H1 (cell line): ENCODE measurements around the gene WDR53. TPM values are rescaled to one million over a fixed set of nuclear protein-coding genes. Genes with fewer than 3 reads are reported as not detected.

ENCODE experiments used
- CTCF ChIA-PET: fragments of 300-600 bp; sonication (Branson Sonifier 250); formaldehyde crosslinking; loops from one replicate; lab custom pipeline; 2021; ENCODE audit not compliant: partially characterized antibody; lab: Charles Lee
- POLR2A ChIA-PET: fragments of 300-600 bp; sonication (Branson Sonifier 250); formaldehyde crosslinking; loops from one replicate; lab custom pipeline; 2021; ENCODE audit warnings: inconsistent platforms; ENCODE audit not compliant: partially characterized antibody; lab: Charles Lee
- DNase-seq, 2 experiments: peaks; one replicate each; pipeline versions ENCODE4 v3.0.0 to v3.0.0-alpha.2; 2010 to 2022; ENCODE audit warnings: low spot score in 2 of 2, low read depth in 1 of 2, mixed read lengths in 1 of 2
- FAIRE-seq: peaks from 2 replicates; lab custom pipeline; 2011; peaks lifted over from hg19 to GRCh38; lab: Jason Lieb, UNC
- H2AFZ ChIP-seq: 2 replicates; pipeline ENCODE4 v1.8.1; 2012; ENCODE audit warnings: low read length, inconsistent platforms
- H2AK5ac ChIP-seq: 2 replicates; pipeline ENCODE4 v1.6.1; 2013; ENCODE audit warnings: low read depth, low read length
- H2BK120ac ChIP-seq: replicated peaks from 2 replicates; pipeline ENCODE3; 2013; ENCODE audit warnings: low read depth, low read length, inconsistent platforms
- H2BK12ac ChIP-seq: 2 replicates; pipeline ENCODE4 v1.6.1; 2013; ENCODE audit warnings: low read depth, low read length
- H2BK15ac ChIP-seq: 2 replicates; pipeline ENCODE4 v1.6.1; 2013; ENCODE audit warnings: low read length
- H2BK20ac ChIP-seq: 2 replicates; pipeline ENCODE4 v1.6.1; 2013; ENCODE audit warnings: low read length
- H2BK5ac ChIP-seq: 2 replicates; pipeline ENCODE4 v1.6.1; 2013; ENCODE audit warnings: low read depth, low read length
- H3K14ac ChIP-seq: 2 replicates; pipeline ENCODE4 v1.6.1; 2013; ENCODE audit warnings: inconsistent platforms; ENCODE audit not compliant: insufficient read length
- H3K18ac ChIP-seq: 2 replicates; pipeline ENCODE4 v1.6.1; 2013; ENCODE audit warnings: low read length; ENCODE audit errors: extremely low read depth
- H3K23ac ChIP-seq: 2 replicates; pipeline ENCODE4 v1.6.1; 2013; ENCODE audit warnings: inconsistent platforms; ENCODE audit not compliant: insufficient read length
- H3K23me2 ChIP-seq: 2 replicates; pipeline ENCODE4 v1.6.1; 2013; ENCODE audit warnings: low read depth, low read length
- H3K27ac ChIP-seq: 2 replicates; pipeline ENCODE4 v1.6.1; 2011; ENCODE audit warnings: low read depth, low read length, inconsistent platforms
- H3K27me3 ChIP-seq, 4 experiments: replicated peaks in 1 of 4; 1 replicate in 1 of 4; 2 replicates in 3 of 4; pipeline versions ENCODE4 v1.6.1 to v1.8.1; 2011 to 2013; ENCODE audit warnings: low read length in 3 of 4, mild to moderate bottlenecking in 3 of 4, inconsistent platforms in 2 of 4, mixed read lengths in 2 of 4, moderate library complexity in 1 of 4; ENCODE audit not compliant: control insufficient read depth in 3 of 4, insufficient read depth in 3 of 4; ENCODE audit errors: extremely low read depth in 1 of 4
- H3K36me3 ChIP-seq, 4 experiments: 2 replicates each; pipeline versions ENCODE4 v1.6.1 to v1.8.1; 2011 to 2013; ENCODE audit warnings: mild to moderate bottlenecking in 4 of 4, low read length in 3 of 4, moderate library complexity in 2 of 4, control low read depth in 1 of 4, inconsistent platforms in 1 of 4; ENCODE audit not compliant: insufficient read depth in 4 of 4, control insufficient read depth in 2 of 4
- H3K4ac ChIP-seq: replicated peaks from 2 replicates; pipeline ENCODE3; 2013; ENCODE audit warnings: low read length, low read depth, mixed read lengths, inconsistent platforms; ENCODE audit not compliant: insufficient read length
- H3K4me1 ChIP-seq, 4 experiments: replicated peaks in 1 of 4; 1 replicate in 1 of 4; 2 replicates in 3 of 4; pipeline versions ENCODE4 v1.6.1 to v1.8.1; 2011 to 2013; ENCODE audit warnings: low read length in 3 of 4, inconsistent platforms in 2 of 4, mixed read lengths in 1 of 4; ENCODE audit not compliant: insufficient read depth in 4 of 4, control insufficient read depth in 3 of 4
- H3K4me2 ChIP-seq, 2 experiments: 2 replicates each; pipeline versions ENCODE4 v1.6.1 to v1.8.1; 2011 to 2013; ENCODE audit warnings: low read depth in 2 of 2, low read length in 2 of 2, control low read depth in 1 of 2, inconsistent platforms in 1 of 2, mild to moderate bottlenecking in 1 of 2; ENCODE audit not compliant: insufficient read depth in 1 of 2
- H3K4me3 ChIP-seq, 4 experiments: fragments of 200-600, 300-600 bp in 1 of 4; sonication (generic), shearing (Covaris generic), sonication (Bioruptor Twin) in 1 of 4; 2 replicates each; pipeline versions ENCODE4 v1.5.1 to v1.8.1; 2011 to 2016; ENCODE audit warnings: low read length in 4 of 4, low read depth in 3 of 4, control low read depth in 2 of 4, inconsistent platforms in 2 of 4, mild to moderate bottlenecking in 2 of 4, mixed read lengths in 1 of 4, moderate library complexity in 1 of 4; ENCODE audit not compliant: insufficient read depth in 2 of 4; ENCODE audit errors: extremely low read depth in 1 of 4
- H3K56ac ChIP-seq: replicated peaks from 2 replicates; pipeline ENCODE3; 2013; ENCODE audit warnings: low read depth, mild to moderate bottlenecking, mixed read lengths, low read length, inconsistent platforms; ENCODE audit not compliant: insufficient read length
- H3K79me1 ChIP-seq: 2 replicates; pipeline ENCODE4 v1.6.1; 2013; ENCODE audit warnings: low read depth, low read length, control low read depth
- H3K79me2 ChIP-seq, 2 experiments: 2 replicates each; pipeline versions ENCODE4 v1.6.1 to v1.8.1; 2012 to 2013; ENCODE audit warnings: low read length in 2 of 2, mild to moderate bottlenecking in 2 of 2, inconsistent platforms in 1 of 2; ENCODE audit not compliant: insufficient read depth in 2 of 2, control insufficient read depth in 1 of 2
- H3K9ac ChIP-seq, 4 experiments: replicated peaks in 1 of 4; 1 replicate in 1 of 4; 2 replicates in 3 of 4; pipeline versions ENCODE4 v1.6.1 to v1.8.1; 2011 to 2013; ENCODE audit warnings: low read depth in 3 of 4, low read length in 3 of 4, control low read depth in 2 of 4, mild to moderate bottlenecking in 2 of 4, moderate library complexity in 2 of 4, inconsistent platforms in 1 of 4; ENCODE audit errors: extremely low read depth in 1 of 4
- H3K9me3 ChIP-seq, 2 experiments: 2 replicates each; pipeline versions ENCODE4 v1.6.1 to v1.8.1; 2012 to 2013; ENCODE audit warnings: mild to moderate bottlenecking in 2 of 2, moderate library complexity in 2 of 2, control low read depth in 1 of 2, inconsistent platforms in 1 of 2, low read depth in 1 of 2, low read length in 1 of 2, mixed read lengths in 1 of 2; ENCODE audit not compliant: insufficient read depth in 2 of 2
- H4K20me1 ChIP-seq, 2 experiments: replicated peaks in 1 of 2; 2 replicates each; pipeline versions ENCODE3 to v1.8.1; 2011 to 2013; ENCODE audit warnings: inconsistent platforms in 2 of 2, low read length in 2 of 2, mild to moderate bottlenecking in 1 of 2; ENCODE audit not compliant: insufficient read depth in 2 of 2, control insufficient read depth in 1 of 2
- H4K5ac ChIP-seq: 2 replicates; pipeline ENCODE4 v1.6.1; 2013; ENCODE audit warnings: low read length, low read depth, mixed read lengths, inconsistent platforms; ENCODE audit not compliant: insufficient read length
- H4K8ac ChIP-seq: 2 replicates; pipeline ENCODE4 v1.8.0; 2013; ENCODE audit warnings: mild to moderate bottlenecking, moderate library complexity, low read length, inconsistent platforms; ENCODE audit not compliant: insufficient read depth; ENCODE audit errors: extremely low read depth
- H4K91ac ChIP-seq: replicated peaks from 2 replicates; pipeline ENCODE3; 2013; ENCODE audit warnings: low read length, mixed read lengths, inconsistent platforms; ENCODE audit not compliant: insufficient read length
- ASH2L ChIP-seq: fragments of 200-600, 300-600 bp; sonication (generic); IDR thresholded peaks from one replicate; pipeline ENCODE4 v1.7.1; 2017; ENCODE audit warnings: low read length
- BCL11A ChIP-seq, 2 experiments: IDR thresholded peaks; one replicate each; pipeline ENCODE4 v1.6.1; 2011; ENCODE audit warnings: low read depth in 2 of 2, low read length in 2 of 2, mild to moderate bottlenecking in 2 of 2
- BRCA1 ChIP-seq: IDR thresholded peaks from 2 replicates; pipeline ENCODE4 v1.6.1; 2012; ENCODE audit warnings: low read depth, low read length, improper control_type of control experiment
- CBX8 ChIP-seq: fragments of 300-800, 300-1000 bp; sonication (generic); IDR thresholded peaks from 2 replicates; pipeline ENCODE4 v1.7.1; 2016; ENCODE audit warnings: low read depth, low read length, borderline replicate concordance
- CHD2 ChIP-seq: IDR thresholded peaks from 2 replicates; pipeline ENCODE4 v1.6.1; 2012; ENCODE audit warnings: low read length, improper control_type of control experiment
- EGR1 ChIP-seq: IDR thresholded peaks from 2 replicates; pipeline ENCODE4 v1.6.1; 2011; ENCODE audit warnings: low read depth, low read length, borderline replicate concordance
- GABPA ChIP-seq: IDR thresholded peaks from 2 replicates; pipeline ENCODE4 v1.6.1; 2011; ENCODE audit warnings: mild to moderate bottlenecking, low read length, moderate library complexity, borderline replicate concordance; ENCODE audit not compliant: insufficient read depth
- JUND ChIP-seq: IDR thresholded peaks from 2 replicates; pipeline ENCODE4 v1.6.1; 2011; ENCODE audit warnings: mild to moderate bottlenecking, improper control_type of control experiment, low read length
- POLR2A ChIP-seq, 2 experiments: IDR thresholded peaks; 1 replicate in 1 of 2; 2 replicates in 1 of 2; pipeline ENCODE4 v1.6.1; 2011; ENCODE audit warnings: low read depth in 2 of 2, low read length in 2 of 2, mild to moderate bottlenecking in 2 of 2; ENCODE audit errors: control extremely low read depth in 1 of 2
- POU5F1 ChIP-seq: IDR thresholded peaks from 2 replicates; pipeline ENCODE4 v1.6.1; 2011; ENCODE audit warnings: low read depth, mild to moderate bottlenecking, low read length, moderate library complexity
- SAP30 ChIP-seq: fragments of 300-600 bp; sonication (generic); IDR thresholded peaks from 2 replicates; pipeline ENCODE4 v1.7.1; 2012; ENCODE audit warnings: low read length, moderate library complexity, mild to moderate bottlenecking, inconsistent platforms; ENCODE audit not compliant: insufficient read depth, insufficient replicate concordance
- TCF12 ChIP-seq: IDR thresholded peaks from 2 replicates; pipeline ENCODE4 v1.6.1; 2011; ENCODE audit warnings: low read depth, mild to moderate bottlenecking, low read length
- TEAD4 ChIP-seq: IDR thresholded peaks from 2 replicates; pipeline ENCODE4 v1.6.1; 2012; ENCODE audit warnings: low read depth, low read length, inconsistent platforms, mixed read lengths
- WGBS, 2 experiments: shearing (Covaris generic) in 1 of 2; methylation state at CpG; one replicate each; pipeline versions ENCODE4 v1.1.6 to v1.1.7; 2013 to 2015; ENCODE audit warnings: low lambda C conversion rate in 2 of 2, mixed read lengths in 2 of 2, inconsistent platforms in 1 of 2, low coverage in 1 of 2, missing lambda C conversion rate in 1 of 2; ENCODE audit not compliant: insufficient replicate concordance in 2 of 2, insufficient coverage in 1 of 2, insufficient read length in 1 of 2; ENCODE audit errors: extremely low coverage in 1 of 2, missing lambda C conversion rate in 1 of 2; 5-methylcytosine and 5-hydroxymethylcytosine counted together
- polyA plus RNA-seq, 7 experiments: library from polyadenylated mRNA; depleted of rRNA in 3 of 7; stranded (reverse) in 5 of 7; unstranded in 2 of 7; fragments of >200 nt in 5 of 7; fragments of 200-250 nt in 2 of 7; gene quantifications; 1 replicate in 5 of 7; 2 replicates in 1 of 7; 4 replicates in 1 of 7; pipeline versions ENCODE4 v1.2.1 to v1.2.3, GENCODE V29; 2011 to 2013; ENCODE audit warnings: missing spikeins in 2 of 7, mixed read lengths in 2 of 7
- total RNA-seq: library from RNA; stranded (reverse); fragmentation: NEBNext Ultra II Directional; extraction: Animal tissue kit (Norgen Biotek cat#: 25700); gene quantifications from 2 replicates; pipeline ENCODE4 v1.2.1, GENCODE V29; 2021
- TF ChIP-seq, protein P1 (sequence below): IDR thresholded peaks from 2 replicates; pipeline ENCODE4 v1.6.1; 2012; ENCODE audit warnings: low read length, inconsistent platforms

The WDR53 gene
- total and polyA plus RNA-seq, 2 of the 8 experiments (the other 6 are each of a cell fraction or from before 2014, with no cell fraction given), result 7.4 to 18.8 TPM

DNA sequence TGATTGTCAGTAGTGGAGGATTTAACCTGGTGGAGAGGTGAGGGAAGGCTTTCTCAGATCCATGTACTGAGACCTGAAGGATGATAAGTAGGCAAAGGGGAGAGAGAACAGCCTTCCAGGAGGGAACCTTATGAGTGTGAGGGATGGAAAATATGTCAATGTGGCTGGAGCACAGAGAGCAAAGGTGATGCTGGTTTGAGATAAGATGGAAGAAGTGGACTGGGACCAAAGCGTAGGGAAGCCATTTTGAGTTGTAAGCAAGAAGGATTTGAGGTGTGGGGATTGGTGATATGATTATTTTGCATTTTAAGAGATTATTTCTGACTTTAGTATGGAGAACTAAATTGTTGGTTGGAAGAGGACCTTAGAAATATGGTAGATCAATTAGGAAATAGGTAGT lies 4.0 kb upstream of the WDR53 start:
- CTCF ChIA-PET, result interaction anchor here (0.6 to 1.0 kb wide), 3 partner anchors 26 to 657 kb away, joined by 3 read pairs; no protein-coding TSS in a partner anchor
- FAIRE-seq, result no peak
- 84% methylated on average over 1 of the region's 1 CpG; no CpG with 5 or more reads in 1 of the 2 experiments for WGBS, 2 experiments

More for the DNA sequence above, 4.0 kb upstream of the WDR53 start:
- H3K36me3 ChIP-seq, result peaks cover 0 to 3% (median 0%) of the 10 kb centered on the region in 4 experiments; a peak in 2 of 8 replicates
- H3K4me3 ChIP-seq, result no peak overlapping the region
- no peak overlapping the region for H3K27ac ChIP-seq
- POLR2A ChIA-PET, result no interaction called here
- no peaks in the 10 kb centered on the region for H3K9me3 ChIP-seq
- H2BK15ac ChIP-seq, result no peak overlapping the region
- no peak overlapping the region for H3K4ac ChIP-seq
- no peak overlapping the region for H3K9ac ChIP-seq
- no peak for DNase-seq
- TF ChIP-seq CHD2, result no peak
- no peak for TF ChIP-seq SAP30
- TF ChIP-seq TEAD4, result no peak
- no peak for TF ChIP-seq POLR2A (IDR thresholded peaks at IDR 0.05; ENCODE audit: control extremely low read depth in 1 of 2, low read depth in 2 of 2, low read length in 2 of 2)
- TF ChIP-seq BRCA1, result no peak
- no peak for TF ChIP-seq ASH2L
- TF ChIP-seq BCL11A (IDR thresholded peaks at IDR 0.05; ENCODE audit: low read depth in 2 of 2, low read length in 2 of 2), result no peak
- TF ChIP-seq JUND, result no peak
- no peak for TF ChIP-seq GABPA
- no peak for TF ChIP-seq CBX8
- TF ChIP-seq EGR1, result no peak
- no peak for TF ChIP-seq POU5F1
- no peak for TF ChIP-seq TCF12
- TF ChIP-seq, protein P1, sequence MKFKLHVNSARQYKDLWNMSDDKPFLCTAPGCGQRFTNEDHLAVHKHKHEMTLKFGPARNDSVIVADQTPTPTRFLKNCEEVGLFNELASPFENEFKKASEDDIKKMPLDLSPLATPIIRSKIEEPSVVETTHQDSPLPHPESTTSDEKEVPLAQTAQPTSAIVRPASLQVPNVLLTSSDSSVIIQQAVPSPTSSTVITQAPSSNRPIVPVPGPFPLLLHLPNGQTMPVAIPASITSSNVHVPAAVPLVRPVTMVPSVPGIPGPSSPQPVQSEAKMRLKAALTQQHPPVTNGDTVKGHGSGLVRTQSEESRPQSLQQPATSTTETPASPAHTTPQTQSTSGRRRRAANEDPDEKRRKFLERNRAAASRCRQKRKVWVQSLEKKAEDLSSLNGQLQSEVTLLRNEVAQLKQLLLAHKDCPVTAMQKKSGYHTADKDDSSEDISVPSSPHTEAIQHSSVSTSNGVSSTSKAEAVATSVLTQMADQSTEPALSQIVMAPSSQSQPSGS, result no peak
- H3K23ac ChIP-seq, result no peak overlapping the region
- H3K4me2 ChIP-seq, result no peak overlapping the region
- no peak overlapping the region for H3K18ac ChIP-seq
- H2AK5ac ChIP-seq, result no peak overlapping the region
- no peaks in the 10 kb centered on the region for H3K27me3 ChIP-seq
- no peak overlapping the region for H2AFZ ChIP-seq
- H2BK20ac ChIP-seq, result no peak overlapping the region
- no peak overlapping the region for H4K91ac ChIP-seq
- no peak overlapping the region for H4K8ac ChIP-seq
- peaks cover 3 to 83% of the 10 kb centered on the region in 2 experiments; a peak in 3 of 4 replicates for H3K79me2 ChIP-seq
- H2BK120ac ChIP-seq, result no peak overlapping the region
- H2BK12ac ChIP-seq, result no peak overlapping the region
- H3K4me1 ChIP-seq, result peaks cover 0 to 6% (median 2%) of the 10 kb centered on the region in 4 experiments; a peak in 4 of 7 replicates
- H2BK5ac ChIP-seq, result no peak overlapping the region
- no peak overlapping the region for H3K14ac ChIP-seq
- H3K79me1 ChIP-seq, result peaks cover 6% of the 10 kb centered on the region; the same call in 1 of the 2 replicates
- peaks cover 0 to 8% of the 10 kb centered on the region in 2 experiments for H4K20me1 ChIP-seq
- H3K23me2 ChIP-seq, result peaks cover 12% of the 10 kb centered on the region
- H3K56ac ChIP-seq, result no peak overlapping the region
- H4K5ac ChIP-seq, result no peak overlapping the region
